CD4-positive, alpha-beta T cell treated with Interleukin-6 at 100 ng/mL for 8 hours (primary cell): Measurements from ENCODE around the gene PCSK6.

Experiments used
- DNase-seq: peaks from one replicate; pipeline ENCODE4 v3.0.0-alpha.2; 2020; ENCODE audit warnings: mixed read lengths, low spot score

PCSK6 gene

GRCh38 chr15:101498717-101499480 is 9.4 kb upstream of the PCSK6 start:
- DNase-seq = no peak

- DNase-seq = no peak
These were observed 8.7 kb upstream of the PCSK6 start for GRCh38 chr15:101498076-101498716.

GRCh38 chr15:101497484-101498034 is 8.1 kb upstream of the PCSK6 start:
- DNase-seq = no peak

- no peak for DNase-seq
These were observed 7.5 kb upstream of the PCSK6 start for GRCh38 chr15:101497017-101497416.

- DNase-seq = no peak
These were observed 6.9 kb upstream of the PCSK6 start for GRCh38 chr15:101496198-101496986.

- DNase-seq = no peak
These were observed 6.1 kb upstream of the PCSK6 start for GRCh38 chr15:101495334-101496197.

- no peak for DNase-seq
These were observed 4.8 kb upstream of the PCSK6 start for GRCh38 chr15:101494251-101494796.

- DNase-seq = no peak
These were observed 3.5 kb upstream of the PCSK6 start for GRCh38 chr15:101492766-101493692.

- DNase-seq = no peak
These were observed 2.5 kb upstream of the PCSK6 start for GRCh38 chr15:101491734-101492640.

- no peak for DNase-seq
These were observed 1.6 kb upstream of the PCSK6 start for GRCh38 chr15:101490922-101491733.

GRCh38 chr15:101490408-101490891 is 943 bp upstream of the PCSK6 start:
- no peak for DNase-seq

- DNase-seq = no peak
These were observed 289 bp downstream of the PCSK6 start for GRCh38 chr15:101489237-101489598.

GRCh38 chr15:101488300-101489164 is 975 bp downstream of the PCSK6 start:
- no peak for DNase-seq

GRCh38 chr15:101486696-101487459 is 2.6 kb downstream of the PCSK6 start:
- no peak for DNase-seq

- DNase-seq = no peak
These were observed 6.0 kb downstream of the PCSK6 start for GRCh38 chr15:101483462-101483861.
